Endothelial cell of umbilical vein (primary cell): Measurements from ENCODE around the gene SQSTM1.

Experiments used
- CTCF ChIP-seq, 2 donors: IDR thresholded peaks; 1 replicate in 1 of 2; 2 replicates in 1 of 2; pipeline ENCODE4 v1.5.1; 2011; ENCODE audit warnings: low read length in 2 of 2, mild to moderate bottlenecking in 2 of 2, moderate library complexity in 2 of 2, control low read depth in 1 of 2, inconsistent platforms in 1 of 2, low read depth in 1 of 2; ENCODE audit not compliant: insufficient read depth in 1 of 2; ENCODE audit errors: extremely low read depth in 1 of 2
- FOS ChIP-seq: IDR thresholded peaks from 2 replicates; pipeline ENCODE4 v1.6.1; 2011; ENCODE audit warnings: mild to moderate bottlenecking, low read length, moderate library complexity, borderline replicate concordance; ENCODE audit not compliant: insufficient read depth
- POLR2A ChIP-seq: IDR thresholded peaks from 2 replicates; pipeline ENCODE4 v1.6.1; 2012; ENCODE audit warnings: low read depth, mild to moderate bottlenecking, control low read depth, low read length

- TF ChIP-seq POLR2A (no peak), CTCF (IDR thresholded peaks at IDR 0.05; ENCODE audit: extremely low read depth in 1 of 2, insufficient read depth in 1 of 2, low read depth in 1 of 2, low read length in 2 of 2) (no peak), FOS (no peak)
Observed at GRCh38 chr5:179817890-179818745, 2.6 kb upstream of the SQSTM1 start.
